IMR-90 (cell line): ENCODE measurements around the gene AGPS. TPM values are rescaled to one million over a fixed set of nuclear protein-coding genes. Genes with fewer than 3 reads are reported as not detected.

Experiments used
- ATAC-seq: fragments of 200-7000 bp; cut with Tn5 transposase; 2 replicates; pipeline ENCODE4 v1.9.1; 2020; ENCODE audit warnings: low read depth, mild to moderate bottlenecking, moderate library complexity
- BruUV-seq: library from RNA; stranded (reverse); fragments of 400-500 nt; replicated peaks from 2 replicates; lab custom pipeline; 2021; lab: Mats Ljungman, UMichigan
- CTCF ChIA-PET: fragments of 300-600 bp; formaldehyde crosslinking; extraction: SDS; loops from one replicate; lab custom pipeline; 2021; ENCODE audit warnings: antibody characterized with exemption; lab: Yijun Ruan, JAX
- POLR2A ChIA-PET: fragments of 300-600 bp; sonication (Branson Sonifier 250); formaldehyde crosslinking; loops from one replicate; lab custom pipeline; 2022; ENCODE audit warnings: antibody characterized with exemption; ENCODE audit not compliant: unreplicated experiment; lab: Charles Lee
- DNase-seq: peaks from one replicate; pipeline ENCODE4 v3.0.0; 2013
- H2AFZ ChIP-seq: replicated peaks from 2 replicates; pipeline ENCODE3; 2013; ENCODE audit warnings: low read length, mild to moderate bottlenecking; ENCODE audit not compliant: poor library complexity
- H2AK5ac ChIP-seq: 2 replicates; pipeline ENCODE4 v1.6.1; 2013; ENCODE audit warnings: low read depth, low read length, inconsistent platforms
- H2AK9ac ChIP-seq: replicated peaks from 2 replicates; pipeline ENCODE3; 2013; ENCODE audit warnings: mild to moderate bottlenecking, low read depth, low read length, moderate library complexity; ENCODE audit not compliant: poor library complexity
- H2BK120ac ChIP-seq: 2 replicates; pipeline ENCODE4 v1.6.1; 2013; ENCODE audit warnings: low read depth, low read length, inconsistent platforms
- H2BK15ac ChIP-seq: 3 replicates; pipeline ENCODE4 v1.6.1; 2013; ENCODE audit warnings: low read depth, low read length, inconsistent platforms
- H2BK20ac ChIP-seq: 2 replicates; pipeline ENCODE4 v1.6.1; 2013; ENCODE audit warnings: low read depth, mild to moderate bottlenecking, inconsistent platforms, low read length, moderate library complexity
- H2BK5ac ChIP-seq: 2 replicates; pipeline ENCODE4 v1.6.1; 2013; ENCODE audit warnings: mild to moderate bottlenecking, low read depth, low read length, inconsistent platforms; ENCODE audit not compliant: poor library complexity, severe bottlenecking
- H3K14ac ChIP-seq: replicated peaks from 2 replicates; pipeline ENCODE4 v1.6.1; 2013; ENCODE audit warnings: low read depth, low read length, inconsistent platforms
- H3K18ac ChIP-seq: 2 replicates; pipeline ENCODE4 v1.6.1; 2013; ENCODE audit warnings: low read depth, low read length, control low read depth
- H3K23ac ChIP-seq: 2 replicates; pipeline ENCODE4 v1.6.1; 2013; ENCODE audit warnings: low read depth, low read length, inconsistent platforms
- H3K27ac ChIP-seq: 2 replicates; pipeline ENCODE4 v1.5.1; 2013; ENCODE audit warnings: mild to moderate bottlenecking, control low read depth, low read length; ENCODE audit not compliant: insufficient read depth
- H3K27me3 ChIP-seq: 2 replicates; pipeline ENCODE4 v1.6.1; 2013; ENCODE audit warnings: low read length; ENCODE audit not compliant: control insufficient read depth, insufficient read depth
- H3K36me3 ChIP-seq: 2 replicates; pipeline ENCODE4 v1.6.1; 2013; ENCODE audit warnings: low read length, mixed read lengths; ENCODE audit not compliant: control insufficient read depth, insufficient read depth
- H3K4ac ChIP-seq: 2 replicates; pipeline ENCODE4 v1.6.1; 2013; ENCODE audit warnings: low read depth, low read length, inconsistent platforms
- H3K4me1 ChIP-seq: 2 replicates; pipeline ENCODE4 v1.6.1; 2013; ENCODE audit warnings: low read length, mixed read lengths; ENCODE audit not compliant: control insufficient read depth, insufficient read depth
- H3K4me2 ChIP-seq: 2 replicates; pipeline ENCODE4 v1.6.1; 2013; ENCODE audit warnings: low read depth, mild to moderate bottlenecking, control low read depth, low read length, moderate library complexity
- H3K4me3 ChIP-seq: 2 replicates; pipeline ENCODE4 v1.5.1; 2013; ENCODE audit warnings: low read depth, mild to moderate bottlenecking, control low read depth, low read length, moderate library complexity; ENCODE audit not compliant: insufficient read depth
- H3K56ac ChIP-seq: 2 replicates; pipeline ENCODE4 v1.6.1; 2013; ENCODE audit warnings: low read length, inconsistent platforms; ENCODE audit not compliant: insufficient read depth; ENCODE audit errors: extremely low read depth
- H3K79me1 ChIP-seq, 2 experiments: 2 replicates each; pipeline ENCODE4 v1.6.1; 2013; ENCODE audit warnings: low read length in 2 of 2, inconsistent platforms in 1 of 2, low read depth in 1 of 2
- H3K9ac ChIP-seq: 2 replicates; pipeline ENCODE4 v1.6.1; 2013; ENCODE audit warnings: low read depth, low read length, control low read depth
- H3K9me1 ChIP-seq: 2 replicates; pipeline ENCODE4 v1.6.1; 2013; ENCODE audit warnings: low read length, inconsistent platforms; ENCODE audit not compliant: insufficient read depth
- H3K9me3 ChIP-seq: 2 replicates; pipeline ENCODE4 v1.6.1; 2013; ENCODE audit warnings: low read length; ENCODE audit not compliant: control insufficient read depth, insufficient read depth
- H4K20me1 ChIP-seq: 2 replicates; pipeline ENCODE4 v1.6.1; 2013; ENCODE audit warnings: low read length, inconsistent platforms; ENCODE audit not compliant: insufficient read depth
- H4K5ac ChIP-seq: 2 replicates; pipeline ENCODE4 v1.6.1; 2013; ENCODE audit warnings: mild to moderate bottlenecking, low read depth, low read length, control low read depth
- H4K8ac ChIP-seq, 2 experiments: 2 replicates each; pipeline ENCODE4 v1.6.1; 2013; ENCODE audit warnings: low read depth in 2 of 2, low read length in 2 of 2, control low read depth in 1 of 2, inconsistent platforms in 1 of 2
- H4K91ac ChIP-seq: 2 replicates; pipeline ENCODE4 v1.6.1; 2013; ENCODE audit warnings: low read depth, low read length, inconsistent platforms; ENCODE audit not compliant: insufficient read depth
- MXI1 ChIP-seq: IDR thresholded peaks from 2 replicates; pipeline ENCODE4 v1.6.1; 2012; ENCODE audit warnings: low read depth, mild to moderate bottlenecking, low read length, moderate library complexity, borderline replicate concordance
- USF2 ChIP-seq: fragments of 150-350 bp; IDR thresholded peaks from 2 replicates; pipeline ENCODE4 v1.6.1; 2017; ENCODE audit warnings: mild to moderate bottlenecking, antibody characterized with exemption, low read length, low read depth
- WGBS, 2 experiments: methylation state at CpG; one replicate each; pipeline versions ENCODE4 v1.1.5 to v1.1.7; 2013; ENCODE audit warnings: missing lambda C conversion rate in 2 of 2; ENCODE audit not compliant: insufficient read length in 1 of 2; ENCODE audit errors: extremely low coverage in 2 of 2; 5-methylcytosine and 5-hydroxymethylcytosine counted together
- dilution Hi-C: fragments of 300-500 bp; cut with HindIII; formaldehyde crosslinking; loops from one replicate; pipeline ENCODE4 v1.14.3; 2018; ENCODE audit warnings: low sequenced_read_pairs; ENCODE audit not compliant: unreplicated experiment
- in situ Hi-C: fragments of 300-500 bp; cut with MboI; formaldehyde crosslinking; loops from 3 replicates; pipeline ENCODE4 v1.14.3; 2019; ENCODE audit warnings: low sequenced_read_pairs, inconsistent platforms, mixed read lengths
- intact Hi-C: fragments of 100-400 bp; cut with micrococcal nuclease; formaldehyde crosslinking; loops from 2 replicates; pipeline ENCODE4 v1.10.0; 2022
- polyA plus RNA-seq, 3 experiments: library from polyadenylated mRNA; depleted of rRNA; stranded (reverse); fragments of >200 nt; gene quantifications; 2 replicates each; pipeline ENCODE4 v1.2.3, GENCODE V29; 2012; ENCODE audit warnings: low replicate concordance in 1 of 3
- total RNA-seq: library from RNA; depleted of rRNA; stranded (reverse); fragments of >200 nt; gene quantifications from 2 replicates; pipeline ENCODE4 v1.2.3, GENCODE V29; 2012

AGPS gene
- total and polyA plus RNA-seq, 2 of the 4 experiments (the other 2 are of a cell fraction) = 6.6 to 18.6 TPM

GRCh38 chr2:177460973-177461585 lies 68.5 kb downstream of the AGPS start:
- in situ Hi-C loops = no loop called here
- H3K4ac ChIP-seq = no peak overlapping the region
- no peak overlapping the region for H3K9ac ChIP-seq
- POLR2A ChIA-PET = no interaction called here
- H3K23ac ChIP-seq = no peak overlapping the region
- dilution Hi-C loops = no loop called here
- BruUV-seq = no TSS peak
- CTCF ChIA-PET = no interaction called here
- DNase-seq (no peak), ATAC-seq (no peak)
- H3K56ac ChIP-seq = no peak overlapping the region
- no peak overlapping the region for H2BK20ac ChIP-seq
- no peaks in the 10 kb centered on the region for H3K4me1 ChIP-seq
- H3K14ac ChIP-seq = no peak overlapping the region
- no peak overlapping the region for H2AK5ac ChIP-seq
- intact Hi-C loops = loop anchor here (5.0 kb wide), 1 partner anchor 41 kb away; no protein-coding TSS in a partner anchor
- H3K4me2 ChIP-seq = no peak overlapping the region
- no peak overlapping the region for H2BK15ac ChIP-seq
- no peak for TF ChIP-seq MXI1
- TF ChIP-seq USF2 = no peak
- no peak overlapping the region for H2BK120ac ChIP-seq
- no CpG with 5 or more reads among the region's 5 CpGs for WGBS, 2 experiments
- no peak overlapping the region for H4K8ac ChIP-seq
- no peak overlapping the region for H3K27ac ChIP-seq
- H3K79me1 ChIP-seq = peaks cover 0 to under 1% of the 10 kb centered on the region in 2 experiments; a peak in 2 of 4 replicates
- no peak overlapping the region for H3K4me3 ChIP-seq
- H3K36me3 ChIP-seq = peaks cover 7% of the 10 kb centered on the region; the same call in 1 of the 2 replicates
- no peak overlapping the region for H3K18ac ChIP-seq
- no peaks in the 10 kb centered on the region for H3K27me3 ChIP-seq
- peaks cover 3% of the 10 kb centered on the region; the same call in 1 of the 2 replicates for H3K9me1 ChIP-seq
- H4K5ac ChIP-seq = no peak overlapping the region
- H3K9me3 ChIP-seq = no peaks in the 10 kb centered on the region
- H4K91ac ChIP-seq = no peak overlapping the region
- no peak overlapping the region for H2AK9ac ChIP-seq
- no peak overlapping the region for H2AFZ ChIP-seq
- no peak overlapping the region for H2BK5ac ChIP-seq
- H4K20me1 ChIP-seq = no peaks in the 10 kb centered on the region
